MCF 10A (cell line): ENCODE measurements around the gene TNPO1. TPM values are rescaled to one million over a fixed set of nuclear protein-coding genes. Genes with fewer than 3 reads are reported as not detected.

Experiments
- BruUV-seq: library from RNA; stranded (reverse); fragments of 400-500 nt; replicated peaks from 2 replicates; lab custom pipeline; 2021; lab: Mats Ljungman, UMichigan
- CTCF ChIA-PET: fragments of 300-600 bp; sonication (Branson Sonifier 250); formaldehyde crosslinking; extraction: SDS; loops from one replicate; lab custom pipeline; 2021; ENCODE audit warnings: antibody characterized with exemption, inconsistent platforms; lab: Yijun Ruan, JAX
- POLR2A ChIA-PET: fragments of 300-600, 350-650 bp; sonication (Branson Sonifier 250); formaldehyde crosslinking; extraction: SDS; loops from one replicate; lab custom pipeline; 2020; ENCODE audit warnings: antibody characterized with exemption, inconsistent platforms; lab: Yijun Ruan, JAX
- DNase-seq: peaks from one replicate; pipeline ENCODE4 v3.0.0-alpha.2; 2018; ENCODE audit not compliant: unreplicated experiment
- H3K27ac Mint-ChIP-seq: one replicate; pipeline ENCODE4 v1.8.0; 2022; ENCODE audit warnings: mild to moderate bottlenecking, low read depth, mixed read lengths; ENCODE audit not compliant: unreplicated experiment
- H3K27me3 Mint-ChIP-seq: one replicate; pipeline ENCODE4 v1.8.0; 2022; ENCODE audit warnings: mixed read lengths; ENCODE audit not compliant: insufficient read depth, unreplicated experiment
- H3K36me3 Mint-ChIP-seq: one replicate; pipeline ENCODE4 v1.8.0; 2022; ENCODE audit warnings: mild to moderate bottlenecking, moderate library complexity, mixed read lengths; ENCODE audit not compliant: insufficient read depth, unreplicated experiment
- H3K4me1 Mint-ChIP-seq: one replicate; pipeline ENCODE4 v1.8.0; 2022; ENCODE audit warnings: mixed read lengths; ENCODE audit not compliant: insufficient read depth, unreplicated experiment
- H3K4me3 Mint-ChIP-seq: one replicate; pipeline ENCODE4 v1.8.0; 2022; ENCODE audit warnings: mild to moderate bottlenecking, moderate library complexity, mixed read lengths; ENCODE audit not compliant: unreplicated experiment
- H3K9me3 Mint-ChIP-seq: one replicate; pipeline ENCODE4 v1.8.0; 2022; ENCODE audit warnings: mixed read lengths; ENCODE audit not compliant: unreplicated experiment
- intact Hi-C: fragments of 100-400 bp; cut with micrococcal nuclease; formaldehyde crosslinking; loops from 2 replicates; pipeline ENCODE4 v1.14.1; 2022
- total RNA-seq: library from RNA; stranded (reverse); gene quantifications from 2 replicates; pipeline ENCODE4 v1.2.3, GENCODE V29; 2022
- TF ChIP-seq, protein P1 (sequence below): fragments of 200-600 bp; IDR thresholded peaks from one replicate; pipeline ENCODE4 v1.8.0; 2022; ENCODE audit warnings: antibody characterized with exemption, mild to moderate bottlenecking; ENCODE audit not compliant: unreplicated experiment

The TNPO1 gene
- total RNA-seq, 1 experiment from 2014 or later = 167 TPM

DNA sequence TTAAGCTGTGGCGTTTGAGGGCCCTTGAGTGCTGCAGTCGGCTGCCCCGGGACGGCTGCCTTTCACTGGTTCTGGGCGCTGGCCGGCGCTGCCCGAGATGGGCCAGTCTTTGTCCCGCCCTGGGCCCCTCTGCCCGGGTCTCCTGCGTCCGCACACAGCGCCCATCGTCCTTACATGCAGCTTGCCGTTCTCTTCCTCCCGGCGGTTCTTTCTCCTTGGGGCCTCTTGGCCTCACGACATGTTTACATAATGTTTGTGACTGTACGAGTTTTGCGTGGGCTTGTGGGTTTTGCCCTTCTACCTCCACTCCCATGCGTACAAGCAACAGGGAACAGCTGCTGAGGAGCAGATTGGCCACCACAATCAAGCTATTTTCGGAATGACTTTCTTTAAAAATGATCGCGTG lies 618 bp downstream of the TNPO1 start:
- H3K27ac Mint-ChIP-seq = peak overlapping the region; percentile 90
- POLR2A ChIA-PET = interaction anchor here (0.6 to 9.7 kb wide), 47 partner anchors 8 to 534 kb away, joined by 3 to 229 read pairs (median 7); partner anchors contain the start of genes FCHO2, MRPS27 and PTCD2
- H3K4me1 Mint-ChIP-seq = peaks cover 20% of the 10 kb centered on the region
- CTCF ChIA-PET = interaction anchor here (0.9 to 3.8 kb wide), 20 partner anchors 9 to 461 kb away, joined by 3 to 59 read pairs (median 4); no protein-coding TSS in a partner anchor
- TF ChIP-seq, protein P1, sequence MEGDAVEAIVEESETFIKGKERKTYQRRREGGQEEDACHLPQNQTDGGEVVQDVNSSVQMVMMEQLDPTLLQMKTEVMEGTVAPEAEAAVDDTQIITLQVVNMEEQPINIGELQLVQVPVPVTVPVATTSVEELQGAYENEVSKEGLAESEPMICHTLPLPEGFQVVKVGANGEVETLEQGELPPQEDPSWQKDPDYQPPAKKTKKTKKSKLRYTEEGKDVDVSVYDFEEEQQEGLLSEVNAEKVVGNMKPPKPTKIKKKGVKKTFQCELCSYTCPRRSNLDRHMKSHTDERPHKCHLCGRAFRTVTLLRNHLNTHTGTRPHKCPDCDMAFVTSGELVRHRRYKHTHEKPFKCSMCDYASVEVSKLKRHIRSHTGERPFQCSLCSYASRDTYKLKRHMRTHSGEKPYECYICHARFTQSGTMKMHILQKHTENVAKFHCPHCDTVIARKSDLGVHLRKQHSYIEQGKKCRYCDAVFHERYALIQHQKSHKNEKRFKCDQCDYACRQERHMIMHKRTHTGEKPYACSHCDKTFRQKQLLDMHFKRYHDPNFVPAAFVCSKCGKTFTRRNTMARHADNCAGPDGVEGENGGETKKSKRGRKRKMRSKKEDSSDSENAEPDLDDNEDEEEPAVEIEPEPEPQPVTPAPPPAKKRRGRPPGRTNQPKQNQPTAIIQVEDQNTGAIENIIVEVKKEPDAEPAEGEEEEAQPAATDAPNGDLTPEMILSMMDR = no peak
- intact Hi-C loops = loop anchor here (2.0 to 5.0 kb wide), 2 partner anchors 32 to 1040 kb away; no protein-coding TSS in a partner anchor
- peak; percentile 55 for DNase-seq
- no TSS peak for BruUV-seq
- no peaks in the 10 kb centered on the region for H3K27me3 Mint-ChIP-seq
- H3K4me3 Mint-ChIP-seq = peak overlapping the region; percentile 97
- H3K36me3 Mint-ChIP-seq = peaks cover 8% of the 10 kb centered on the region
- peaks cover 4% of the 10 kb centered on the region for H3K9me3 Mint-ChIP-seq

DNA sequence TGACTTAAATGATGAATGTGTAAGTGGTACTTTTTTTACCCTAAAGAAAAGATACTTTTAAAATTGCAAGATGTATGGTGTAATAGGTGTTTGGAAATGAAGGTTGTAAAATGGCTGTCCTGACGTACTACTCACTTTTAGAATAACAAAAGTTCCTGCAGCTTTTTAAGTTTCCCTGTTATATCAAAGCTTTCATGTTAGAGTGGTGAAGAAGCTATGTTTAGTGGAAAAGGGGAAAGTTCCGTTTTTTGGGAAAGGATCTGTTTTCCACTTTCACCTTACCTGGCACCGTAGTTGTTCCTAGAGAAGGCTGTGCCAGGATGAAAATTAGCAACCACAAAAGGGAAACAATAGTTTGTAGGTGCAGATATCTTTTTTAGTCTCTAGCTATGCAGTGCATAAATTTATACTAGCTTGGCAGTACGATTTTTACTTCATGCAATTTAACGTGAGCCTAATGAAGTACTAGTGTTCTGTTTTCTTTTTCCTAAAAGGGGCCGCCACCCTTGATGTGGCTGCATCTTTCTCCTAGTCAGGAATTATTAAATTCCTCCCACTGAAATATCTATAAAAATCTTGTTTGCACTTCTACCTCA lies 1.3 kb downstream of the TNPO1 start:
- Mint-ChIP-seq H3K9me3 (no peaks in the 10 kb centered on the region), H3K4me3 (peak overlapping the region; percentile 97), H3K27me3 (no peaks in the 10 kb centered on the region), H3K36me3 (peaks cover 13% of the 10 kb centered on the region), H3K27ac (peak overlapping the region; percentile 90), H3K4me1 (peaks cover 21% of the 10 kb centered on the region)
- TF ChIP-seq, protein P1 = no peak
- CTCF ChIA-PET = interaction anchor here (0.9 to 3.8 kb wide), 27 partner anchors 8 to 1035 kb away, joined by 3 to 59 read pairs (median 4); no protein-coding TSS in a partner anchor
- POLR2A ChIA-PET = interaction anchor here (0.6 to 9.7 kb wide), 46 partner anchors 8 to 523 kb away, joined by 3 to 229 read pairs (median 8); partner anchors contain the start of genes FCHO2, MRPS27 and PTCD2
- BruUV-seq = TSS peak; percentile 39
- intact Hi-C loops = loop anchor here (2.0 to 5.0 kb wide), 3 partner anchors 31 to 1040 kb away; no protein-coding TSS in a partner anchor
- peak; percentile 29 for DNase-seq

DNA sequence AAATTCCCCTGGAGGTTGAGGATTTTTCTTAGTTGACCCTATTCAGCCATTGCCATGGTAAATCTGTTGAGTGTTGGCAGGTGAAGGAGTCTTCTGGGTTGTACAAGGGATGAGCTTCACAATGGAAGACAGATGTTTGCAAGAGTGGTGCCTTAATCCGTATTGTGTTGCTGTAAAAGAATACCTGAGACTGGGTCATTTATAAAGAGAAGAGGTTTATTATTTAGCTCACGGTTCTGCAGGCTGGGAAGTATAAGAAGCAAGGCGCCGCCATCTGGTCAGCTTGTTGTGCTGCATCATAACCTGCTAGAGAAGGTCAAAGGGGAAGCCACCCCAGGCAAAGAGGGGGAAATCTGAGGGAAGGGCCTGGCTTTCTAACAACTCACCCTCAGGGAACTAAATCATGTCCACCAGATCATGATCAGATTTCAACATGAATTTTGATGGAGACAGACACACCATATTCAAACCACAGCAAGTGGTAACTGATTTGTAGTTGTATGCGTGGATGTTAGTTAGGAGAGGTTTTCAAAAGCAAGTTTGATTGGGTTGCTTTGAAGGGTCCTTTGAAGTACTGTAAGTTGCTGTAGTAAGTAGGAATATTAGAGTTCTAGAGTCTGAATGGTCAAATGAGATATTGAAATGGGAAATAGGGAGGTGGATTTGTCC lies 2.5 kb downstream of the TNPO1 start:
- ChIA-PET CTCF (interaction anchor here (0.8 to 3.8 kb wide), 26 partner anchors 11 to 463 kb away, joined by 3 to 59 read pairs (median 4); no protein-coding TSS in a partner anchor), POLR2A (interaction anchor here (0.6 to 9.7 kb wide), 34 partner anchors 9 to 499 kb away, joined by 3 to 229 read pairs (median 10); partner anchors contain the start of genes MRPS27 and PTCD2)
- Mint-ChIP-seq H3K27me3 (no peaks in the 10 kb centered on the region), H3K9me3 (no peaks in the 10 kb centered on the region), H3K4me1 (peaks cover 19% of the 10 kb centered on the region), H3K4me3 (peak overlapping the region; percentile 97), H3K27ac (peak overlapping the region; percentile 65), H3K36me3 (peaks cover 13% of the 10 kb centered on the region)
- DNase-seq = peak; percentile 85
- intact Hi-C loops = loop anchor here (1.0 to 5.0 kb wide), 4 partner anchors 208 to 1042 kb away; no protein-coding TSS in a partner anchor
- BruUV-seq = no TSS peak
- TF ChIP-seq, protein P1 = peak; percentile 57

DNA sequence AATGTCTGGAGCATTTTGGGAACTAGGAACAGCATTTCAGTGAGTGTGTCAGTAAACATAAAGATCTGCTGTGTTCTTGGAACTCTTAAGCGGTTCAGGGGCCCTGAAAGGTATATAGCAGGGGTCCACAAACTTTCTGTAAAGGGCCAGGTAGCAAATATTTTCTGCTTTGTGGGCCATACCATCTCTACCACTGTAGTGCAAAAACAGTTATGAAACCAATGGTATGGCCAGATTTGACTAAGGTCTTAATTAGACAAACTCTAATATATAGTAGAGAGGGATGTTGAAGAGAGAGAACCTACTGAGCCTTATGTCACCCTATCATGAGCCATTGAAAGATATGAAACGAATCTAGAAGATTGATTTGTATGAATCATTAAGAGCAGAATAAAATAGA lies 5.3 kb downstream of the TNPO1 start:
- Mint-ChIP-seq H3K27ac (peak overlapping the region; percentile 61), H3K27me3 (no peaks in the 10 kb centered on the region), H3K4me1 (peaks cover 16% of the 10 kb centered on the region), H3K36me3 (peaks cover 13% of the 10 kb centered on the region), H3K9me3 (no peaks in the 10 kb centered on the region), H3K4me3 (peak overlapping the region; percentile 42)
- intact Hi-C loops = no loop called here
- TF ChIP-seq, protein P1 = no peak
- ChIA-PET POLR2A (interaction anchor here (0.9 to 2.2 kb wide), 2 partner anchors 211 to 453 kb away, joined by 3 to 6 read pairs; no protein-coding TSS in a partner anchor), CTCF (no interaction called here)
- no peak for DNase-seq
- no TSS peak for BruUV-seq
